ENCODE measurements around the gene GNG12. TPM values are rescaled to one million over a fixed set of nuclear protein-coding genes. Genes with fewer than 3 reads are reported as not detected.
A peak's percentile ranks its signal among the peaks of the same experiment; 100 is the strongest.

Gene GNG12
- total RNA-seq, 2 donors from 2014 or later = 49.4 to 61.5 TPM

GRCh38 chr1:67814121-67814772 lies 19.0 kb downstream of the GNG12 start:
- Histone ChIP-seq H3K36me3 (no peaks in the 10 kb centered on the region), H3K4me1 (replicated peaks) (no peaks in the 10 kb centered on the region), H3K9me3 (no peaks in the 10 kb centered on the region), H3K27ac (peak overlapping the region; percentile 56 to 62), H3K4me3 (peak overlapping the region in 1 of 2 donors; percentile 11), H3K27me3 (replicated peaks; ENCODE audit: insufficient read depth) (no peaks in the 10 kb centered on the region)
- TF ChIP-seq POLR2A (IDR thresholded peaks at IDR 0.05) (no peak), CTCF (IDR thresholded peaks at IDR 0.05) (peak in 1 of 4 experiments; percentile 2), POLR2AphosphoS5 (IDR thresholded peaks at IDR 0.05) (peak; percentile 73)
- DNase-seq (ENCODE audit: low spot score) = peak; percentile 24
- 12% methylated on average over 3 of the region's 3 CpGs for WGBS
- intact Hi-C loops (cut with DNase I) = no loop called here

GRCh38 chr1:67812226-67812625 lies 21.0 kb downstream of the GNG12 start:
- TF ChIP-seq POLR2A (IDR thresholded peaks at IDR 0.05) (no peak), POLR2AphosphoS5 (IDR thresholded peaks at IDR 0.05) (no peak), CTCF (IDR thresholded peaks at IDR 0.05) (no peak)
- intact Hi-C loops (cut with DNase I) = no loop called here
- WGBS = 94% methylated on average over 2 of the region's 2 CpGs
- DNase-seq (ENCODE audit: low spot score) = no peak
- Histone ChIP-seq H3K27me3 (replicated peaks; ENCODE audit: insufficient read depth) (no peaks in the 10 kb centered on the region), H3K9me3 (no peaks in the 10 kb centered on the region), H3K4me3 (no peak overlapping the region), H3K36me3 (no peaks in the 10 kb centered on the region), H3K4me1 (replicated peaks) (no peaks in the 10 kb centered on the region), H3K27ac (no peak overlapping the region)

GRCh38 chr1:67811781-67812180 lies 21.5 kb downstream of the GNG12 start:
- Histone ChIP-seq H3K4me1 (replicated peaks) (no peaks in the 10 kb centered on the region), H3K4me3 (no peak overlapping the region), H3K9me3 (no peaks in the 10 kb centered on the region), H3K27ac (no peak overlapping the region), H3K36me3 (no peaks in the 10 kb centered on the region), H3K27me3 (replicated peaks; ENCODE audit: insufficient read depth) (no peaks in the 10 kb centered on the region)
- TF ChIP-seq POLR2A (IDR thresholded peaks at IDR 0.05) = no peak
- 69% methylated on average over 1 of the region's 1 CpG for WGBS
- DNase-seq (ENCODE audit: low spot score) = no peak
- intact Hi-C loops (cut with DNase I) = no loop called here

GRCh38 chr1:67809887-67810286 lies 23.4 kb downstream of the GNG12 start:
- Histone ChIP-seq H3K4me3 (no peak overlapping the region), H3K27me3 (replicated peaks; ENCODE audit: insufficient read depth) (no peaks in the 10 kb centered on the region), H3K36me3 (no peaks in the 10 kb centered on the region), H3K4me1 (replicated peaks) (no peaks in the 10 kb centered on the region), H3K9me3 (no peaks in the 10 kb centered on the region), H3K27ac (no peak overlapping the region)
- intact Hi-C loops (cut with DNase I) = no loop called here
- no peak for TF ChIP-seq CTCF (IDR thresholded peaks at IDR 0.05)
- no peak for TF ChIP-seq POLR2A (IDR thresholded peaks at IDR 0.05)
- no peak for TF ChIP-seq POLR2AphosphoS5 (IDR thresholded peaks at IDR 0.05)
- no peak for DNase-seq (ENCODE audit: low spot score)
- 94% methylated on average over 4 of the region's 4 CpGs for WGBS

GRCh38 chr1:67807282-67807681 lies 26.0 kb downstream of the GNG12 start:
- H3K4me3 ChIP-seq = no peak overlapping the region
- H3K9me3 ChIP-seq = no peaks in the 10 kb centered on the region
- H3K27ac ChIP-seq = no peak overlapping the region
- TF ChIP-seq POLR2A (IDR thresholded peaks at IDR 0.05) (no peak), POLR2AphosphoS5 (IDR thresholded peaks at IDR 0.05) (no peak), CTCF (IDR thresholded peaks at IDR 0.05) (no peak)
- H3K4me1 ChIP-seq (replicated peaks) = no peaks in the 10 kb centered on the region
- DNase-seq (ENCODE audit: low spot score) = no peak
- no peaks in the 10 kb centered on the region for H3K36me3 ChIP-seq
- no peaks in the 10 kb centered on the region for H3K27me3 ChIP-seq (replicated peaks; ENCODE audit: insufficient read depth)
- intact Hi-C loops (cut with DNase I) = no loop called here

All from prostate gland (tissue), 2 donors.